K562 (cell line): ENCODE results near the gene LY6G6F. TPM values are rescaled to one million over a fixed set of nuclear protein-coding genes. Genes with fewer than 3 reads are reported as not detected.

Experiments used
- ATF3 ChIP-seq, 2 experiments: fragments of 450-650 bp in 1 of 2; sonication (generic) in 1 of 2; formaldehyde crosslinking in 1 of 2; IDR thresholded peaks in 1 of 2; conservative IDR thresholded peaks in 1 of 2; 2 replicates each; pipeline versions ENCODE4 v1.6.1 to v1.8.1; 2016 to 2023; ENCODE audit warnings: mild to moderate bottlenecking in 2 of 2, moderate library complexity in 2 of 2, inconsistent platforms in 1 of 2, missing genetic modification reagents in 1 of 2
- ATF7 ChIP-seq: fragments of 450-650 bp; IDR thresholded peaks from 2 replicates; pipeline ENCODE4 v1.7.1; 2014; ENCODE audit warnings: mild to moderate bottlenecking, moderate library complexity
- BCOR ChIP-seq: fragments of 450-650 bp; IDR thresholded peaks from 2 replicates; pipeline ENCODE4 v1.6.1; 2016
- COPS2 ChIP-seq: fragments of 450-650 bp; conservative IDR thresholded peaks from 2 replicates; pipeline ENCODE4 v1.6.1; 2016; ENCODE audit warnings: mild to moderate bottlenecking, moderate library complexity
- E2F5 ChIP-seq: sonication (generic); formaldehyde crosslinking; IDR thresholded peaks from 2 replicates; pipeline ENCODE4 v1.8.0; 2022; ENCODE audit warnings: mild to moderate bottlenecking, missing genetic modification reagents
- GATA2 ChIP-seq: sonication (generic); formaldehyde crosslinking; IDR thresholded peaks from 2 replicates; pipeline ENCODE4 v1.4.0; 2020; ENCODE audit warnings: mild to moderate bottlenecking, missing genetic modification reagents
- HDGF ChIP-seq: fragments of 450-650 bp; IDR thresholded peaks from 2 replicates; pipeline ENCODE4 v1.6.1; 2016
- HNRNPUL1 ChIP-seq: fragments of 200-400 bp; formaldehyde crosslinking; IDR thresholded peaks from 2 replicates; pipeline ENCODE4 v1.6.1; 2017; ENCODE audit warnings: low read length
- KAT8 ChIP-seq: fragments of 450-650 bp; IDR thresholded peaks from 2 replicates; pipeline ENCODE4 v1.6.1; 2016; ENCODE audit warnings: low read depth, mild to moderate bottlenecking
- KDM5B ChIP-seq: fragments of 200-600 bp; sonication (generic); IDR thresholded peaks from 2 replicates; pipeline ENCODE4 v1.6.1; 2012; ENCODE audit warnings: low read depth, mild to moderate bottlenecking, moderate library complexity, low read length, control low read depth, inconsistent platforms; ENCODE audit not compliant: insufficient replicate concordance
- KLF16 ChIP-seq: IDR thresholded peaks from 2 replicates; pipeline ENCODE4 v1.6.1; 2016; ENCODE audit warnings: antibody characterized with exemption
- LEF1 ChIP-seq: fragments of 450-650 bp; IDR thresholded peaks from 2 replicates; pipeline ENCODE4 v1.6.1; 2016; ENCODE audit warnings: mild to moderate bottlenecking
- MCM3 ChIP-seq: fragments of 450-650 bp; IDR thresholded peaks from 2 replicates; pipeline ENCODE4 v1.6.1; 2016
- NFYB ChIP-seq: IDR thresholded peaks from 2 replicates; pipeline ENCODE4 v1.6.1; 2011; ENCODE audit warnings: mild to moderate bottlenecking, moderate library complexity; ENCODE audit not compliant: insufficient read length; ENCODE audit errors: extremely low read depth
- NR2F6 ChIP-seq: fragments of 450-650 bp; formaldehyde crosslinking; IDR thresholded peaks from 2 replicates; pipeline ENCODE4 v1.4.0; 2020; ENCODE audit warnings: mild to moderate bottlenecking
- PTTG1 ChIP-seq: fragments of 450-650 bp; IDR thresholded peaks from 2 replicates; pipeline ENCODE4 v1.6.1; 2016; ENCODE audit warnings: low read depth, mild to moderate bottlenecking, missing genetic modification characterization, missing compliant biosample characterization
- SP2 ChIP-seq: IDR thresholded peaks from 2 replicates; pipeline ENCODE4 v1.6.1; 2011; ENCODE audit warnings: mild to moderate bottlenecking, low read depth, low read length, moderate library complexity; ENCODE audit not compliant: poor library complexity, severe bottlenecking; ENCODE audit errors: extremely low read depth
- STAT5B ChIP-seq: fragments of 250-450 bp; sonication (Bioruptor Pico); IDR thresholded peaks from 2 replicates; pipeline ENCODE4 v1.8.0; 2021; ENCODE audit warnings: mild to moderate bottlenecking, inconsistent platforms
- TAF15 ChIP-seq: fragments of 200-400 bp; formaldehyde crosslinking; IDR thresholded peaks from 2 replicates; pipeline ENCODE4 v1.6.1; 2017; ENCODE audit warnings: mild to moderate bottlenecking, low read depth, low read length, moderate library complexity
- ZBED1 ChIP-seq: IDR thresholded peaks from 2 replicates; pipeline ENCODE4 v1.6.1; 2014
- ZNF140 ChIP-seq: fragments of 250-450 bp; sonication (Bioruptor Pico); IDR thresholded peaks from 2 replicates; pipeline ENCODE4 v1.8.0; 2021; ENCODE audit warnings: moderate library complexity, mild to moderate bottlenecking, inconsistent platforms
- ZNF165 ChIP-seq: fragments of 250-450 bp; sonication (Bioruptor Pico); IDR thresholded peaks from 2 replicates; pipeline ENCODE4 v1.4.0; 2020; ENCODE audit warnings: borderline replicate concordance
- ZNF586 ChIP-seq: fragments of 450-650 bp; formaldehyde crosslinking; conservative IDR thresholded peaks from 2 replicates; pipeline ENCODE4 v1.4.0; 2020; ENCODE audit warnings: mild to moderate bottlenecking, moderate library complexity
- ZNF77 ChIP-seq: fragments of 250-450 bp; sonication (Bioruptor Pico); IDR thresholded peaks from 2 replicates; pipeline ENCODE4 v1.5.0; 2020
- polyA plus RNA-seq, 8 experiments: library from polyadenylated mRNA; depleted of rRNA in 4 of 8; stranded (reverse) in 5 of 8; unstranded in 3 of 8; fragments of >200 nt; fragmentation: Nextera tagmentation in 2 of 8; fragmentation: Illumina TruSeq in 1 of 8; extraction: Ambion mirVana in 2 of 8; extraction: Trizol in 1 of 8; gene quantifications; 2 replicates each; pipeline versions ENCODE4 v1.2.1 to v1.2.3, GENCODE V29; 2011 to 2014; ENCODE audit warnings: inconsistent platforms in 1 of 8, missing spikeins in 1 of 8
- total RNA-seq, 7 experiments: library from RNA; depleted of rRNA in 6 of 7; stranded (reverse); fragments of >200 nt in 6 of 7; fragmentation: Illumina TruSeq in 2 of 7; extraction: Trizol in 2 of 7; gene quantifications; 2 replicates each; pipeline versions ENCODE4 v1.2.1 to v1.2.3, GENCODE V29; 2011 to 2021; ENCODE audit warnings: low replicate concordance in 1 of 7
- TF ChIP-seq, protein P1 (sequence below): fragments of 450-650 bp; IDR thresholded peaks from 2 replicates; pipeline ENCODE4 v1.6.1; 2018; ENCODE audit warnings: mild to moderate bottlenecking, low read depth; ENCODE audit not compliant: partially characterized antibody
- TF ChIP-seq, protein P2 (sequence below): fragments of 450-650 bp; IDR thresholded peaks from 2 replicates; pipeline ENCODE4 v1.6.1; 2016; ENCODE audit warnings: low read depth, mild to moderate bottlenecking, moderate library complexity
- TF ChIP-seq, protein P3 (sequence below): conservative IDR thresholded peaks from 2 replicates; pipeline ENCODE4 v1.6.1; 2011; ENCODE audit warnings: low read depth, mild to moderate bottlenecking, low read length; ENCODE audit not compliant: control insufficient read depth

Gene LY6G6F
- total and polyA plus RNA-seq, 9 of the 15 experiments (the other 6 are each of a cell fraction or from before 2014, with no cell fraction given): 0.14 to 0.50 (median 0.28) TPM; not detected in 2

- TF ChIP-seq, protein P1, sequence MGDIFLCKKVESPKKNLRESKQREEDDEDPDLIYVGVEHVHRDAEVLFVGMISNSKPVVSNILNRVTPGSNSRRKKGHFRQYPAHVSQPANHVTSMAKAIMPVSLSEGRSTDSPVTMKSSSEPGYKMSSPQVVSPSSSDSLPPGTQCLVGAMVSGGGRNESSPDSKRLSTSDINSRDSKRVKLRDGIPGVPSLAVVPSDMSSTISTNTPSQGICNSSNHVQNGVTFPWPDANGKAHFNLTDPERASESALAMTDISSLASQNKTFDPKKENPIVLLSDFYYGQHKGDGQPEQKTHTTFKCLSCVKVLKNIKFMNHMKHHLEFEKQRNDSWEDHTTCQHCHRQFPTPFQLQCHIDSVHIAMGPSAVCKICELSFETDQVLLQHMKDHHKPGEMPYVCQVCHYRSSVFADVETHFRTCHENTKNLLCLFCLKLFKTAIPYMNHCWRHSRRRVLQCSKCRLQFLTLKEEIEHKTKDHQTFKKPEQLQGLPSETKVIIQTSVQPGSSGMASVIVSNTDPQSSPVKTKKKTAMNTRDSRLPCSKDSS: no peak
- no peak for TF ChIP-seq HDGF
- no peak for TF ChIP-seq PTTG1
- no peak for TF ChIP-seq BCOR
- TF ChIP-seq ZNF140 (CRISPR knock-in tag): no peak
- no peak for TF ChIP-seq COPS2
- TF ChIP-seq MCM3: 0 out of 2 replicates have a peak, but pooled peaks have one; percentile 17
- TF ChIP-seq KAT8: no peak
- TF ChIP-seq, protein P2, sequence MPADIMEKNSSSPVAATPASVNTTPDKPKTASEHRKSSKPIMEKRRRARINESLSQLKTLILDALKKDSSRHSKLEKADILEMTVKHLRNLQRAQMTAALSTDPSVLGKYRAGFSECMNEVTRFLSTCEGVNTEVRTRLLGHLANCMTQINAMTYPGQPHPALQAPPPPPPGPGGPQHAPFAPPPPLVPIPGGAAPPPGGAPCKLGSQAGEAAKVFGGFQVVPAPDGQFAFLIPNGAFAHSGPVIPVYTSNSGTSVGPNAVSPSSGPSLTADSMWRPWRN: no peak
- TF ChIP-seq TAF15: no peak
- TF ChIP-seq KDM5B: peak; percentile 12
- TF ChIP-seq E2F5 (CRISPR knock-in tag): no peak
- TF ChIP-seq ZBED1: no peak
- peak; percentile 94 for TF ChIP-seq ATF7
- TF ChIP-seq, protein P3, sequence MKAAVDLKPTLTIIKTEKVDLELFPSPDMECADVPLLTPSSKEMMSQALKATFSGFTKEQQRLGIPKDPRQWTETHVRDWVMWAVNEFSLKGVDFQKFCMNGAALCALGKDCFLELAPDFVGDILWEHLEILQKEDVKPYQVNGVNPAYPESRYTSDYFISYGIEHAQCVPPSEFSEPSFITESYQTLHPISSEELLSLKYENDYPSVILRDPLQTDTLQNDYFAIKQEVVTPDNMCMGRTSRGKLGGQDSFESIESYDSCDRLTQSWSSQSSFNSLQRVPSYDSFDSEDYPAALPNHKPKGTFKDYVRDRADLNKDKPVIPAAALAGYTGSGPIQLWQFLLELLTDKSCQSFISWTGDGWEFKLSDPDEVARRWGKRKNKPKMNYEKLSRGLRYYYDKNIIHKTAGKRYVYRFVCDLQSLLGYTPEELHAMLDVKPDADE: no peak
- no peak for TF ChIP-seq NFYB
- no peak for TF ChIP-seq KLF16
- no peak for TF ChIP-seq STAT5B (CRISPR knock-in tag)
- no peak for TF ChIP-seq GATA2
- no peak for TF ChIP-seq ZNF77 (CRISPR knock-in tag)
- no peak for TF ChIP-seq NR2F6 (CRISPR knock-in tag)
- no peak for TF ChIP-seq ZNF586 (CRISPR knock-in tag)
- TF ChIP-seq LEF1: no peak
- TF ChIP-seq ATF3 (IDR thresholded peaks at IDR 0.05): peak; percentile 89
- no peak for TF ChIP-seq ATF3 (CRISPR knock-in tag; conservative IDR thresholded peaks at IDR 0.05)
- TF ChIP-seq SP2: no peak
- no peak for TF ChIP-seq ZNF165 (CRISPR knock-in tag)
- TF ChIP-seq HNRNPUL1: no peak
Measured at GRCh38 chr6:31676904-31677303, 29.8 kb upstream of the LY6G6F start (continued).
